ENCODE measurements around the gene MARCHF2.
"Not testable (repeated sequence)": the region's sequence is repeated elsewhere in the genome, so short reads cannot be mapped to it uniquely, and the experiment has no call there.

The MARCHF2 gene, protein sequence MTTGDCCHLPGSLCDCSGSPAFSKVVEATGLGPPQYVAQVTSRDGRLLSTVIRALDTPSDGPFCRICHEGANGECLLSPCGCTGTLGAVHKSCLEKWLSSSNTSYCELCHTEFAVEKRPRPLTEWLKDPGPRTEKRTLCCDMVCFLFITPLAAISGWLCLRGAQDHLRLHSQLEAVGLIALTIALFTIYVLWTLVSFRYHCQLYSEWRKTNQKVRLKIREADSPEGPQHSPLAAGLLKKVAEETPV

GRCh38 chr19:8412783-8413628 is at the start of gene MARCHF2:
TSS of gene MARCHF2 (plus strand) at chr19:8413305. CDS start at chr19:8421841, 8,536 bp downstream.
- no peaks in the 10 kb centered on the region for H3K27me3 Mint-ChIP-seq
- ATAC-seq (peak; percentile 100), DNase-seq (peak; percentile 95 to 96)
- H3K4me3 Mint-ChIP-seq = peak within 1 kb of the TSS; percentile 53 to 63
- H3K4me1 Mint-ChIP-seq = peaks cover 10% of the 10 kb centered on the region
- H3K27ac Mint-ChIP-seq = no peak within 1 kb of the TSS
- H3K9me3 Mint-ChIP-seq = no peaks in the 10 kb centered on the region

DNA sequence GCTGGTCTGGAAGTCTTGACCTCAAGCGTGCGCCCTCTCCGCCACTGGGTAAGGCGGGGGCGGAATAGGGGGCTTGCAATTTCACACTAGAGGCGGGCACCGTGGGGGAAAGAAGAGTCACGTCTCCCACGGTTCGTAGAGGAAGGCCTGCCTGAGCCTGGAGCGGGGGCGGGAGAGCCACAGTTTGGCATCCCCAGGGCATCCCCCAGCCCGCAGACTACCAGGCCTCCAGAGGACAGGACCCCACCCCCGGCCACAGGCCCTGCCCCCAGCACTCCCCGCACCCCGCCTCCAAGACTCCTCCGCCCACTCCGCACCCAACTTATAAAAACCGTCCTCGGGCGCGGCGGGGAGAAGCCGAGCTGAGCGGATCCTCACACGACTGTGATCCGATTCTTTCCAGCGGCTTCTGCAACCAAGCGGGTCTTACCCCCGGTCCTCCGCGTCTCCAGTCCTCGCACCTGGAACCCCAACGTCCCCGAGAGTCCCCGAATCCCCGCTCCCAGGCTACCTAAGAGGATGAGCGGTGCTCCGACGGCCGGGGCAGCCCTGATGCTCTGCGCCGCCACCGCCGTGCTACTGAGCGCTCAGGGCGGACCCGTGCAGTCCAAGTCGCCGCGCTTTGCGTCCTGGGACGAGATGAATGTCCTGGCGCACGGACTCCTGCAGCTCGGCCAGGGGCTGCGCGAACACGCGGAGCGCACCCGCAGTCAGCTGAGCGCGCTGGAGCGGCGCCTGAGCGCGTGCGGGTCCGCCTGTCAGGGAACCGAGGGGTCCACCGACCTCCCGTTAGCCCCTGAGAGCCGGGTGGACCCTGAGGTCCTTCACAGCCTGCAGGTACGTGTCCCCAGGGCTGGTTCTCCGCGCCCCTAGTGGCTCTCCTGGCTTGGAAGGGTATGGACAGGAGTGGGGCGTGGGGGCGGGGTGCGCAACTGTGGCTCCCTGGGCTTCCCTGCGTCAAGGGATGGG is 49.0 kb upstream of the MARCHF2 start, which contains the start of gene ANGPTL4:
Gene ANGPTL4 (plus strand): TSS at position 353 of the 969 bp plus-strand sequence. CDS start 167 bp downstream, at position 520.
- peak; percentile 63 to 71 for DNase-seq
- Mint-ChIP-seq H3K27ac (peak within 1 kb of the TSS in 1 of 2 donors; percentile 49), H3K4me1 (peaks cover 48% of the 10 kb centered on the region), H3K9me3 (no peaks in the 10 kb centered on the region), H3K4me3 (peak within 1 kb of the TSS; percentile 82 to 85), H3K27me3 (peaks cover 63% of the 10 kb centered on the region)
- ATAC-seq = peak; percentile 89

- Mint-ChIP-seq H3K27ac (no peak overlapping the region), H3K9me3 (no peaks in the 10 kb centered on the region), H3K4me1 (peaks cover 48% of the 10 kb centered on the region), H3K27me3 (peaks cover 64% of the 10 kb centered on the region), H3K4me3 (no peak overlapping the region)
- DNase-seq = no peak
- no peak for ATAC-seq
Measured at GRCh38 chr19:8366121-8366581, 47.0 kb upstream of the MARCHF2 start.

DNA sequence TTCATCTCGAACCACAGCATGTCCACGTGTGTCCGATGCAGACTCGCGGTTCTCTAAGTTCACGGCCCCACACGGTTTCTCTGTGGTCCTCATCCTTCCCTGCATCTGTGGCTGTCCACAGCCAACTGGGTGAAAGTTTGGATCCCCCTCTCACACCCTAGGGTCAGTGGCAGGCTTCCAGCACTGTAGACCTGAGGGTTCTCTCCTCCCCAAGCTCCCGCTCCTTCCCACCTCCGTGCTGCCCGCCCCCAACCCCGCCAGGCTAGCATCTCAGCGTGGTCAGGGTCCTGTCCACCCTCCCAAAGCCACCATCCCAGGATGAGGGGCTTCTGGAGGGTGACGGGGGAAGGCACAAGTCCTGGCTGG is 46.2 kb upstream of the MARCHF2 start:
- H3K4me3 Mint-ChIP-seq = no peak overlapping the region
- ATAC-seq (no peak), DNase-seq (no peak)
- H3K27me3 Mint-ChIP-seq = peaks cover 64% of the 10 kb centered on the region
- H3K4me1 Mint-ChIP-seq = peaks cover 43% of the 10 kb centered on the region
- no peaks in the 10 kb centered on the region for H3K9me3 Mint-ChIP-seq
- H3K27ac Mint-ChIP-seq = no peak overlapping the region

DNA sequence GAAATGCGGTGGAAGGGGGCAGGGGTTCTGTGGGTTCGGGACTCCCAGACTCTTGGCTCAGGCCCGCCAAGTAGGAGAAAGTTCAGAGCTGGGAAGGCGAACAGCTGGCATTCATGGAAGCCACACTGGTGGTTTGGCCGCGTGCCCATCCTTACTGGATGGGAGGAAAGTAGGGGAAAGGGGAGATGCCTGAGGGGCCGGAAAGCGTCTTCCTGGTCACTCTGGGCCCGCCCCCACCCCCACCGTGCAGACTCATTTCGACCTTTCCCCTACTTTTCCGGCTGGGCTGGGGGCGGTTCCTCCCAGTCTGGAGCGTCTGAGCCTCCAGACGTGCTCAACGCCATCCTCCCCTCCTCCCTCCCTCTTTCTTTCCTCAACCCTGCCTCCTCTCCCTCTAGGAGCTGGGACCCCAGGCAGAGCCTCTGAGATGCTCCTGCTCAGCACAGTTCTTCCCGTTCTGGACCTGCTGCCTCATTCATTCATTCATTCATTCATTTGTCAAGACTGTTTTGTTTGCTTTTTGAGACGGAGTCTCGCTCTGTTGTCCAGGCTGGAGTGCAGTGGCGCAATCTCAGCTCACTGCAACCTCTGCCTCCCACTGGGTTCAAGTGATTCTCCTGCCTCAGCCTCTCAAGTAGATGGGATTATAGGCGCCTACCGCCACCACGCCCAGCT is 45.6 kb upstream of the MARCHF2 start:
- peaks cover 37% of the 10 kb centered on the region for H3K4me1 Mint-ChIP-seq
- H3K27ac Mint-ChIP-seq = no peak overlapping the region
- H3K4me3 Mint-ChIP-seq = peak overlapping the region in 1 of 2 donors; percentile 24
- peaks cover 64% of the 10 kb centered on the region for H3K27me3 Mint-ChIP-seq
- no peak for ATAC-seq
- no peaks in the 10 kb centered on the region for H3K9me3 Mint-ChIP-seq
- no peak for DNase-seq

DNA sequence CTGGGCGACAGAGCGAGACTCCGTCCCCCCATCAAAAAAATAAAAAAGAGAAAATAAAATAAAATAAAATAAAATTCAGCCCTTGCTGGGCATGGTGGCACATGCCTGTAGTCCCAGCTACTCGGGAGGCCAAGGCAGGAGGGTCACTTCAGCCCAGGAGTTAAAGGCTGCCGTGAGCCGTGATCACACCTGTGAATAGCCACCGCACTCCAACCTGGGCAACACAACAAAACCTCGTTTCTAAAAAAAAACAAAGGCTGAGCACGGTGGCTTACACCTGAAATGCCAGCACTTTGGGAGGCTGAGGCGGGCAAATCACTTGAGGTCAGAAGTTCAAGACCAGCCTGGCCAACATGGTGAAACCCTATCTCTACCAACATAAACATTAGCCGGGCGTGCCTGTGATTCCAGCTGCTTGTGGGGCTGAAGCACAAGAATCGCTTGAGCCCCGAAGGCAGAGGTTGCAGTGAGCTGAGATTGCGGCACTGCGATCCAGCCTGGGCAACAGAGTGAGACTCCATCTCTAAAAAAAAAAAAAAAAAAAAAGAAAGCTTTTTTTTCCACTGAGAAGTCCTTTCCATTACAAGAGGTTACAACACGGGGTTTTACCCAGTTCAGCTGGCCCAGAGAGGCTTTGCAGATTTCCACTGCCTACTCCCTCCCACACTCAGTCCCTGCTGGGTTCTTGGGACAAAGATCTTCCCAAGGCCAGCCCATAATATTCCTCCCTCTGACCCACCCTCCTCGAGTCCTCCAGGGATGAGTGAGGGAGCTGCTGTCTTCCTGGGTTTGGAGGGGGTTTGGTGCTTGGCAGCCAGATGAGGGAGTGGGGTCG is 42.7 kb upstream of the MARCHF2 start:
- no peak for ATAC-seq
- no peak for DNase-seq
- Mint-ChIP-seq H3K27ac (no peak overlapping the region), H3K4me3 (no peak overlapping the region), H3K9me3 (no peaks in the 10 kb centered on the region), H3K27me3 (peaks cover 38% of the 10 kb centered on the region), H3K4me1 (peaks cover 18% of the 10 kb centered on the region)

DNA sequence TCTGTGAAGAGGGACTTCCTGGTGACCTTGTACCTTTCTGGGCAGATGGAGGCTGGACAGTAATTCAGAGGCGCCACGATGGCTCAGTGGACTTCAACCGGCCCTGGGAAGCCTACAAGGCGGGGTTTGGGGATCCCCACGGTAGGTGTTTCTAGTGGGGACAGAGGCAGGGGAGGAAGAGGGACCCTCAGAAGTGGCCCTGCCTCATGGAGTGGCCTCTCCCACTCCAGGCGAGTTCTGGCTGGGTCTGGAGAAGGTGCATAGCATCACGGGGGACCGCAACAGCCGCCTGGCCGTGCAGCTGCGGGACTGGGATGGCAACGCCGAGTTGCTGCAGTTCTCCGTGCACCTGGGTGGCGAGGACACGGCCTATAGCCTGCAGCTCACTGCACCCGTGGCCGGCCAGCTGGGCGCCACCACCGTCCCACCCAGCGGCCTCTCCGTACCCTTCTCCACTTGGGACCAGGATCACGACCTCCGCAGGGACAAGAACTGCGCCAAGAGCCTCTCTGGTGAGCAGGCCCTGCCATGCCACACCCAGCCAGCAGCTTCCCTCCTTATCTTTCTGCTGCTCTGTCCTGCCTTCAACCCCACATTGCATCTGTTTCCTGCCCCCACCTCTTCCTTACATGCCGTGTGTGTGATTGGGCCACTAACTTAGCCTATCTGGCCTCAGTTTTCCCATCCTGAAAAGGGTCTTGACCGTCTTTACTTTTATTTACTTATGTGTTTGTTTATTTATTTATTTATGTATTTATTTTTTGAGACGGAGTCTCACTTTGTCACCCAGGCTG is 41.9 kb upstream of the MARCHF2 start:
- peaks cover 30% of the 10 kb centered on the region for H3K27me3 Mint-ChIP-seq
- H3K27ac Mint-ChIP-seq = peak overlapping the region; percentile 61 to 76
- H3K9me3 Mint-ChIP-seq = no peaks in the 10 kb centered on the region
- no peak for ATAC-seq
- H3K4me1 Mint-ChIP-seq = peaks cover 17% of the 10 kb centered on the region
- DNase-seq = no peak
- no peak overlapping the region for H3K4me3 Mint-ChIP-seq

DNA sequence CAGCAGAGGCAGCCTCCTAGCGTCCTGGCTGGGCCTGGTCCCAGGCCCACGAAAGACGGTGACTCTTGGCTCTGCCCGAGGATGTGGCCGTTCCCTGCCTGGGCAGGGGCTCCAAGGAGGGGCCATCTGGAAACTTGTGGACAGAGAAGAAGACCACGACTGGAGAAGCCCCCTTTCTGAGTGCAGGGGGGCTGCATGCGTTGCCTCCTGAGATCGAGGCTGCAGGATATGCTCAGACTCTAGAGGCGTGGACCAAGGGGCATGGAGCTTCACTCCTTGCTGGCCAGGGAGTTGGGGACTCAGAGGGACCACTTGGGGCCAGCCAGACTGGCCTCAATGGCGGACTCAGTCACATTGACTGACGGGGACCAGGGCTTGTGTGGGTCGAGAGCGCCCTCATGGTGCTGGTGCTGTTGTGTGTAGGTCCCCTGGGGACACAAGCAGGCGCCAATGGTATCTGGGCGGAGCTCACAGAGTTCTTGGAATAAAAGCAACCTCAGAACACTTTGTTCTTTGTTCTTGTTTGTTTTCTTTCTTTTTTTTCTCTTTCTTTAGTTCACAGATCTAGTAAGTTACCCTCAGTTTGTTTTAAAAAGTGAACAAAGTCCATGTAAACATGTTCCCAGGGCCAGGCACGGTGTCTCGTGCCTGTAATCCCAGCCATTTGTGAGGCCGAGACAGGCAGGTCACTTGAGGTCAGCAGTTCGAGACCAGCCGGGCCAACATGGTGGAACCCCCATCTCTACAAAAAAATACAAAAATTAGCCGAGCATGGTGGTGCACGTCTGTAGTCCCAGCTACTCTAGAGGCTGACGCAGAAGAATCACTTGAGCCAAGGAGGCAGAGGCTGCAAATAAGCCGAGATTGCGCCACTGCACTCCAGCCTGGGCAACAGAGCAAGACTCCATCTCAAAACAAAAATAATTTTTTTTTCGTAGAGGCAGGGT is 39.0 kb upstream of the MARCHF2 start:
- DNase-seq = no peak
- Mint-ChIP-seq H3K27me3 (peaks cover under 1% of the 10 kb centered on the region), H3K4me3 (no peak overlapping the region), H3K4me1 (peaks cover 18% of the 10 kb centered on the region), H3K27ac (peak overlapping the region in 1 of 2 donors; percentile 12), H3K9me3 (peaks cover 0 to 4% of the 10 kb centered on the region in 2 donors)
- no peak for ATAC-seq

DNA sequence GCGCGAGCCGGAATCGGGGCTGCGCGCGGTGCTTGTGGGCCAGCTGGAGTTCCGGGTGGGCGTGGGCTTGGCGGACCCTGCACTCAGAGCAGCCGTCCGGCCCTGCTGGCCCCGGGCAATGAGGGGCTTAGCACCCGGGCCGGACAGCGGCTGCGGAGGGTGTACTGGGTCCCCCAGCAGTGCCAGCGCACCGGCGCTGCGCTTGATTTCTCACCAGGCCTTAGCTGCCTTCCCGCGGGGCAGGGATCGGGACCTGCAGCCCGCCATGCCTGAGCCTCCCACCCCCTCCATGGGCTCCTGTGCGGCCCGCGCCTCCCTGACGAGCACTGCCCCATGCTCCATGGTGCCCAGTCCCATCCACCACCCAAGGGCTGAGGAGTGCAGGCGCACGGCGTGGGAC is 37.3 kb upstream of the MARCHF2 start:
- ATAC-seq, H3K4me3 Mint-ChIP-seq, H3K9me3 Mint-ChIP-seq, H3K27ac Mint-ChIP-seq, DNase-seq, H3K27me3 Mint-ChIP-seq: not testable (repeated sequence)
- H3K4me1 Mint-ChIP-seq = peaks cover 18% of the 10 kb centered on the region

DNA sequence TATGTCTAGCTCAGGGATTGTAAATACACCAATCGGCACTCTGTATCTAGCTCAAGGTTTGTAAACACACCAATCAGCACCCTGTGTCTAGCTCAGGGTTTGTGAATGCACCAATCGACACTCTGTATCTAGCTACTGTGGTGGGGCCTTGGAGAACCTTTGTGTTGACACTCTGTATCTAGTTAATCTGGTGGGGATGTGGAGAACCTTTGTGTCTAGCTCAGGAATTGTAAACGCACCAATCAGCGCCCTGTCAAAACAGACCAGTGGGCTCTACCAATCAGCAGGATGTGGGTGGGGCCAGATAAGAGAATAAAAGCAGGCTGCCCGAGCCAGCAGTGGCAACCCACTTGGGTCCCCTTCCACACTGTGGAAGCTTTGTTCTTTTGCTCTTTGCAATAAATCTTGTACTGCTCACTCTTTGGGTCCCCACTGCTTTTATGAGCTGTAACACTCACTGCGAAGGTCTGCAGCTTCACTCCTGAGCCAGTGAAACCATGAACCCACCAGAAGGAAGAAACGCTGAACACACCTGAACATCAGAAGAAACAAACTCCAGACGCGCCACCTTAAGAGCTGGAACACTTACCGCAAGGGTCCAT is 36.6 kb upstream of the MARCHF2 start:
- DNase-seq, H3K4me3 Mint-ChIP-seq, ATAC-seq, H3K9me3 Mint-ChIP-seq, H3K27ac Mint-ChIP-seq, H3K27me3 Mint-ChIP-seq: not testable (repeated sequence)
- H3K4me1 Mint-ChIP-seq = peaks cover 18% of the 10 kb centered on the region

DNA sequence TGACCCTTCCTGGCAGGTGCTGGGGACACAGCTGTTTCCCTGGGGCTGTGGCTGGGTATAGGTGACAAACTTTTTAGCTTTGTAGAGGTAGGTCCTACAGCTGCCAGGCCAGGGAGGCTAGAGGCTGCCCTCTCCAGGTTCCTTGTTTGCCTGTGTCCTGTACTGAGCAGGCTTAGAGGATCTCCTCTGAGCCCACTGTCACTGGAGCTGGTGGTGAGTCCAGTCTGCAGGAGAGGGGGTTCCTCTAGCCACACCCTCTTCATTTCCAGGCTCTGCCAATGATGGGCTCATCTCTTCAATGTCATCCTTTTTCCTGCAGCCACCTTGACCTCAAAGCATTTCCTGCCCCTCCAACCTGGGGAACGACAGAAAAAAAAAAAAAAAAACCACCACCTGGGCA is 35.5 kb upstream of the MARCHF2 start:
- H3K27ac Mint-ChIP-seq = peak overlapping the region in 1 of 2 donors; percentile 42
- peaks cover 0 to 10% of the 10 kb centered on the region in 2 donors for H3K9me3 Mint-ChIP-seq
- H3K27me3 Mint-ChIP-seq = no peaks in the 10 kb centered on the region
- DNase-seq (no peak), ATAC-seq (no peak)
- no peak overlapping the region for H3K4me3 Mint-ChIP-seq
- peaks cover 18% of the 10 kb centered on the region for H3K4me1 Mint-ChIP-seq

DNA sequence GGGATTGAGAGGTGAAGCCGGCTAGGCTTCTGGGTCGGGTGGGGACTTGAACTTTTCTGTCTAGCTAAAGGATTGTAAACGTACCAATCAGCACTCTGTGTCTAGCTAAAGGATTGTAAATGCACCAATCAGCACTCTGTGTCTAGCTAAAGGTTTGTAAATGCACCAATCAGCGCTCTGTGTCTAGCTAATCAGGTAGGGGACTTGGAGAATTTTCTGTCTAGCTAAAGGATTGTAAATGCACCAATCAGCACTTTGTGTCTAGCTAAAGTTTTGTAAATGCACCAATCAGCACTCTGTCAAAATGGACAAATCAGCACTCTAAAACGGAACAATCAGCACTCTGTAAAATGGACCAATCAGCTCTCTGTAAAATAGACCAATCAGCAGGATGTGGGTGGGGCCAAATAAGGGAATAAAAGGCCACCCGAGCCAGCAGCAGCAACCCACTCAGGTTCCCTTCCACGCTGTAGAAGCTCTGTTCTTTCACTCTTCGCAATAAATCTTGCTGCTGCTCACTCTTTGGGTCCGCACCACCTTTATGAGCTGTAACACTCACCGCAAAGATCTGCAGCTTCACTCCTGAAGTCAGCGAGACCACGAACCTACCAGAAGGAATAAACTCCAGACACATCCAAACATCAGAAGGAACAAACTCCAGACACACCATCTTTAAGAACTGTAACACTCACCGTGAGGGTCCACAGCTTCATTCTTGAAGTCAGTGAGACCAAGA is 33.8 kb upstream of the MARCHF2 start:
- H3K4me1 Mint-ChIP-seq = peaks cover 21% of the 10 kb centered on the region
- H3K9me3 Mint-ChIP-seq, H3K27me3 Mint-ChIP-seq, H3K4me3 Mint-ChIP-seq, DNase-seq, H3K27ac Mint-ChIP-seq, ATAC-seq: not testable (repeated sequence)
